ENCODE results near the gene ROBO2. TPM values are rescaled to one million over a fixed set of nuclear protein-coding genes. Genes with fewer than 3 reads are reported as not detected.
"Not testable (repeated sequence)": the region's sequence is repeated elsewhere in the genome, so short reads cannot be mapped to it uniquely, and the experiment has no call there.

Gene ROBO2
- total and polyA plus RNA-seq, 3 donors from 2014 or later: 16.1 to 23.3 (median 17.7) TPM

DNA sequence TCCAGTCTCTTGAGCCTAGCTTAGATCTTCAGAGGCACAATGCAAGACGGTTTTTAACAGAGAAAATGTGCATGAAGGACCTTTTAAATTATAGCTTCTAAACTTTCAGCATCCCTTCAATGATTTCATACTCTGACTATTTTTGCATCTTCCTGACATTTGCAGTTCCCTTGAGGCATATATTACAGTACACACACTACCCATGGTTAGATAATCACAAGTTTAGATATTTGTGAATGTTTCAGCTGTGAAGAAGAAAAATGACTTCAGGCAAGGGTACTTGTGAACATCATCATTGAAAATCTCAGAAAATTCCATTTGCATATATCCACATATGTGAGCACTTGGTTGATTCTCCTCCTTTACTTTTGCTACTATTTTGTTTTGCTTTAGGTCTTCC lies 341.5 kb downstream of the ROBO2 start:
- intact Hi-C loops (cut with DNase I; ENCODE audit: low total_unique reads): no loop called here
- H3K27ac ChIP-seq: no peak overlapping the region
- H3K27me3 ChIP-seq: no peaks in the 10 kb centered on the region
- no peaks in the 10 kb centered on the region for H3K4me1 ChIP-seq
- 4 to 25% methylated on average over 1 of the region's 1 CpG for whole genome bisulfite sequencing, 2 donors
- H3K4me3 ChIP-seq: no peak overlapping the region
- no peaks in the 10 kb centered on the region for H3K9me3 ChIP-seq
- no peak for TF ChIP-seq POLR2A (IDR thresholded peaks at IDR 0.05)
- TF ChIP-seq, protein P1, sequence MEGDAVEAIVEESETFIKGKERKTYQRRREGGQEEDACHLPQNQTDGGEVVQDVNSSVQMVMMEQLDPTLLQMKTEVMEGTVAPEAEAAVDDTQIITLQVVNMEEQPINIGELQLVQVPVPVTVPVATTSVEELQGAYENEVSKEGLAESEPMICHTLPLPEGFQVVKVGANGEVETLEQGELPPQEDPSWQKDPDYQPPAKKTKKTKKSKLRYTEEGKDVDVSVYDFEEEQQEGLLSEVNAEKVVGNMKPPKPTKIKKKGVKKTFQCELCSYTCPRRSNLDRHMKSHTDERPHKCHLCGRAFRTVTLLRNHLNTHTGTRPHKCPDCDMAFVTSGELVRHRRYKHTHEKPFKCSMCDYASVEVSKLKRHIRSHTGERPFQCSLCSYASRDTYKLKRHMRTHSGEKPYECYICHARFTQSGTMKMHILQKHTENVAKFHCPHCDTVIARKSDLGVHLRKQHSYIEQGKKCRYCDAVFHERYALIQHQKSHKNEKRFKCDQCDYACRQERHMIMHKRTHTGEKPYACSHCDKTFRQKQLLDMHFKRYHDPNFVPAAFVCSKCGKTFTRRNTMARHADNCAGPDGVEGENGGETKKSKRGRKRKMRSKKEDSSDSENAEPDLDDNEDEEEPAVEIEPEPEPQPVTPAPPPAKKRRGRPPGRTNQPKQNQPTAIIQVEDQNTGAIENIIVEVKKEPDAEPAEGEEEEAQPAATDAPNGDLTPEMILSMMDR (IDR thresholded peaks at IDR 0.05): no peak
- no peak for DNase-seq
- H3K36me3 ChIP-seq (ENCODE audit: low read depth, missing control alignments): no peaks in the 10 kb centered on the region

DNA sequence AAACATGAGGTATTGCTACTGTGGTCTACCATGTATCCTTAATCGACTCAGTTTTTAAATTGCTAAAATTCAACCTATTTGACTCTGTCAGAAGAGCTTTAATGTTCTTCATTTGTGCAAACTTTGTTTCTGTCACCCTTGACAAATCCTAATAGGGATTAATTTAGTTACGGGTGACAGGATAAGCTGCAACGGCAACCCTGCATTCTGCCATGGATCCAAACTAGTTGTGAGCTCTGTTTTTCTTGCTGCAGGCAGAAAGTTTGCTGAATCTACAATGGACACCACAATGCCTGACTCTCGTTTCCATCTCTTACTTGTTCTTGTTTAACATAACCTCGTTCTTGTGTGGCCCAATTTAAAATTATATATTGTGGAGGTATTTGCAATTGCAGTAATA lies 352.3 kb downstream of the ROBO2 start:
- intact Hi-C loops (cut with DNase I; ENCODE audit: low total_unique reads): no loop called here
- Histone ChIP-seq H3K4me3 (no peak overlapping the region), H3K4me1 (no peaks in the 10 kb centered on the region), H3K36me3 (ENCODE audit: low read depth, missing control alignments) (no peaks in the 10 kb centered on the region), H3K27ac (no peak overlapping the region), H3K9me3 (no peaks in the 10 kb centered on the region), H3K27me3 (no peaks in the 10 kb centered on the region)
- TF ChIP-seq POLR2A (IDR thresholded peaks at IDR 0.05): no peak
- TF ChIP-seq, protein P1 (IDR thresholded peaks at IDR 0.05): no peak
- no peak for DNase-seq
- 85 to 88% methylated on average over 5 of the region's 5 CpGs for WGBS, 2 donors

DNA sequence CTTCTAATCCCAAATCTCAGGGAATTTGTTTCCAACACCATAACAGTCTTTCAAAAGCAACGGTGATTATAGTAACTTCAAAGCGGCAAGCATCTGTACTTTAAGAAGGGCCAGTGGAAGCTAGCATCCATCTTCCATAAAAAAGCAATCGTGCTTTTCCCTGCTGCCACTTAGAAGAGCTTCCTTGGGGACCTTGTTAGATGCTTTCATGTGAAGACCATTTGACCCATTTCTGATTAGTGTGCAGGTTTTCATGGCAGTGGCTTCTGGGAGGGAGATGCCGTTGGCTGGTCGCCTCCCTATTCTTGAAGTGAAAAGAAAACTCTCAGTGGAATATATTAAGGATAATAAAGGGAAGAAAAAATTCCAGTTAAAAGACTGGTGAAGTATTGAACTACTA lies 354.1 kb downstream of the ROBO2 start:
- Histone ChIP-seq H3K4me3 (no peak overlapping the region), H3K9me3 (no peaks in the 10 kb centered on the region), H3K27ac (no peak overlapping the region), H3K36me3 (ENCODE audit: low read depth, missing control alignments) (no peaks in the 10 kb centered on the region), H3K27me3 (no peaks in the 10 kb centered on the region), H3K4me1 (no peaks in the 10 kb centered on the region)
- intact Hi-C loops (cut with DNase I; ENCODE audit: low total_unique reads): no loop called here
- WGBS, 2 donors: 76 to 79% methylated on average over 5 of the region's 5 CpGs
- no peak for TF ChIP-seq POLR2A (IDR thresholded peaks at IDR 0.05)
- TF ChIP-seq, protein P1 (IDR thresholded peaks at IDR 0.05): no peak
- DNase-seq: no peak

DNA sequence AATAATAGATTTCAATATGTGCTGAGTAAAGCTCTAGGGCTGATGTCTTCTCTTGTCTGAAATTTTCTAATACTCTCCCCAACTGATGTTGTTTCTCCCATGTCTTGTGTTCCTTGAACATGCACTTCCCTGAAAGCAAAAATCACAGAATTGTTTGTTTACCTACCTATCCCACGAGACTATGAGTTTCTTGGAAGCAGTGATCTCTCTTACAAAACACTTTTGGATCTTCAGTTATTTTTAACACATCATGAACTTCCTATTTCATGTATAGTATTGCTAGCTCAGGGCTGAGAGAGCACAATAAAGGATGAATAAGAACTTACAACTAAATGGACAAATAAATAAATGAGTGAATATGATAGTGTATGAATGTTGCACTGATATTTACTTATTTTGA lies 365.0 kb downstream of the ROBO2 start:
- no peaks in the 10 kb centered on the region for H3K4me1 ChIP-seq
- intact Hi-C loops (cut with DNase I; ENCODE audit: low total_unique reads): no loop called here
- H3K27ac ChIP-seq: no peak overlapping the region
- WGBS, 2 donors: 53% methylated on average over 1 of the region's 1 CpG
- TF ChIP-seq, protein P1 (IDR thresholded peaks at IDR 0.05): no peak
- TF ChIP-seq POLR2A (IDR thresholded peaks at IDR 0.05): no peak
- H3K4me3 ChIP-seq: no peak overlapping the region
- no peaks in the 10 kb centered on the region for H3K27me3 ChIP-seq
- no peaks in the 10 kb centered on the region for H3K36me3 ChIP-seq (ENCODE audit: low read depth, missing control alignments)
- no peaks in the 10 kb centered on the region for H3K9me3 ChIP-seq
- no peak for DNase-seq

DNA sequence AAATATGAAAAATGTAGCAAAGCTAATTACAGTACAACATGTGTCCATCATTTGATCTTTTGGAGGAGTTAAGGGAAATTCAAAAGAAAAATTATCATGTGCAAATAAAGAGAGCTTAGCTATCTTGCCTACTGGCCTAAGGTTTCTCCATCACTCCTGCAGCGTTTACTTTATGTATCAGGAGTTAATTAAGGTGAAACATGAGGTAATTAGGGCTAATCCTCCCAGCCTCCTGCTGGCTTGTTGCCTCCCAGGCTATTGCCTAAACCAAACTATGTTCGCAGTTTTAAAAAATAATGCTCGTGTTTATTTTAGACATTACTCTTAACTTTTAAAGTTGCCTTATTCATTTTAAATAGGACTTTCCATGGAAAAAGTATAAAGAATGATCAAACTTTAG lies 367.5 kb downstream of the ROBO2 start:
- no peak overlapping the region for H3K27ac ChIP-seq
- H3K36me3 ChIP-seq (ENCODE audit: low read depth, missing control alignments): no peaks in the 10 kb centered on the region
- DNase-seq: no peak
- no peaks in the 10 kb centered on the region for H3K4me1 ChIP-seq
- WGBS, 2 donors: 57 to 71% methylated on average over 3 of the region's 3 CpGs
- intact Hi-C loops (cut with DNase I; ENCODE audit: low total_unique reads): no loop called here
- H3K4me3 ChIP-seq: no peak overlapping the region
- H3K9me3 ChIP-seq: no peaks in the 10 kb centered on the region
- TF ChIP-seq, protein P1 (IDR thresholded peaks at IDR 0.05): no peak
- TF ChIP-seq POLR2A (IDR thresholded peaks at IDR 0.05): no peak
- H3K27me3 ChIP-seq: no peaks in the 10 kb centered on the region

DNA sequence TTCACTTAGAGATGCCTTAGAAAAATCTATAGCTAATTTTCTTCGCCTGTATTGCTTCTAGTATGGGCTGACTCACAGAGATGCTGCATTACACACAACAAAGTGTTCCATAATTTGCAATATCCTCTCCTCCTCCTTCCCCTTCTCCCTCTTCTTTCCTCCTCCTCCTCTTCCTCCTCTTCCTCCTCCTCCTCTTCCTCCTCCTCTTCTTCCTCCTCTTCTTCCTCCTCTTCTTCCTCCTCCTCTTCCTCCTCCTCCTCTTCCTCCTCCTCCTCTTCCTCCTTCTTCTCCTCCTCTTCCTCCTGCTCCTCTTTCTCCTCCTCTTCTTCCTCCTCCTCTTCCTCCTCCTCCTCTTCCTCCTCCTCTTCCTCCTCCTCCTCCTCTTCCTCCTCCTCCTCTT lies 370.4 kb downstream of the ROBO2 start:
- H3K4me3 ChIP-seq; H3K4me1 ChIP-seq; DNase-seq; H3K36me3 ChIP-seq (ENCODE audit: low read depth, missing control alignments); H3K9me3 ChIP-seq; intact Hi-C loops (cut with DNase I; ENCODE audit: low total_unique reads); H3K27ac ChIP-seq; H3K27me3 ChIP-seq: not testable (repeated sequence)
- WGBS, 2 donors: 92 to 100% methylated on average over 1 of the region's 1 CpG
